Naive thymus-derived CD4-positive, alpha-beta T cell (primary cell): ENCODE results near the gene GRK6. TPM values are rescaled to one million over a fixed set of nuclear protein-coding genes. Genes with fewer than 3 reads are reported as not detected.

Source experiments
- ATAC-seq: fragments of 150-1000 bp; cut with Tn5 transposase; 2 replicates; pipeline ENCODE4 v1.10.0; 2021; ENCODE audit warnings: mild to moderate bottlenecking, moderate library complexity
- CTCF ChIA-PET: fragments of 350-600 bp; sonication (Branson Sonifier 250); formaldehyde crosslinking; loops from one replicate; lab custom pipeline; 2021; ENCODE audit warnings: antibody characterized with exemption; lab: Charles Lee
- POLR2A ChIA-PET: fragments of 350-600 bp; sonication (Branson Sonifier 250); formaldehyde crosslinking; loops from one replicate; lab custom pipeline; 2021; ENCODE audit warnings: antibody characterized with exemption, inconsistent platforms; lab: Charles Lee
- DNase-seq, 9 donors: peaks; one replicate each; pipeline versions ENCODE4 v3.0.0 to v3.0.0-alpha.2; 2020 to 2022; ENCODE audit warnings: mixed read lengths in 1 of 9
- H3K27ac ChIP-seq: one replicate; pipeline ENCODE4 v1.7.0; 2013; ENCODE audit warnings: mild to moderate bottlenecking, low read depth, low read length, moderate library complexity
- H3K27me3 ChIP-seq, 2 donors: one replicate each; pipeline ENCODE4 v1.7.0; 2013; ENCODE audit warnings: low read length in 2 of 2, mild to moderate bottlenecking in 2 of 2, moderate library complexity in 2 of 2; ENCODE audit not compliant: control insufficient read depth in 2 of 2, insufficient read depth in 2 of 2
- H3K36me3 ChIP-seq, 3 experiments: 1 replicate in 2 of 3; 2 replicates in 1 of 3; pipeline ENCODE4 v1.7.0; 2013; ENCODE audit warnings: low read length in 3 of 3, mild to moderate bottlenecking in 3 of 3, moderate library complexity in 1 of 3; ENCODE audit not compliant: insufficient read depth in 3 of 3, control insufficient read depth in 2 of 3
- H3K4me1 ChIP-seq, 2 donors: one replicate each; pipeline ENCODE4 v1.7.0; 2013; ENCODE audit warnings: low read length in 2 of 2, mild to moderate bottlenecking in 2 of 2, moderate library complexity in 1 of 2; ENCODE audit not compliant: control insufficient read depth in 2 of 2, insufficient read depth in 2 of 2
- H3K4me3 ChIP-seq: 2 replicates; pipeline ENCODE4 v1.7.0; 2013; ENCODE audit warnings: mild to moderate bottlenecking, low read length
- H3K9me3 ChIP-seq, 3 experiments: 1 replicate in 2 of 3; 2 replicates in 1 of 3; pipeline ENCODE4 v1.7.0; 2013; ENCODE audit warnings: low read length in 3 of 3; ENCODE audit not compliant: control insufficient read depth in 2 of 3
- H3K27ac Mint-ChIP-seq, 9 donors: one replicate each; pipeline ENCODE4 v1.8.0; 2020 to 2022; ENCODE audit warnings: mixed read lengths in 9 of 9, mild to moderate bottlenecking in 8 of 9, moderate library complexity in 5 of 9, inconsistent platforms in 2 of 9
- H3K27me3 Mint-ChIP-seq, 5 donors: one replicate each; pipeline ENCODE4 v1.8.0; 2021 to 2022; ENCODE audit warnings: mixed read lengths in 5 of 5, mild to moderate bottlenecking in 1 of 5
- H3K36me3 Mint-ChIP-seq, 5 donors: one replicate each; pipeline ENCODE4 v1.8.0; 2020 to 2022; ENCODE audit warnings: mixed read lengths in 5 of 5, mild to moderate bottlenecking in 3 of 5, inconsistent platforms in 1 of 5
- H3K4me1 Mint-ChIP-seq, 7 donors: one replicate each; pipeline ENCODE4 v1.8.0; 2020 to 2022; ENCODE audit warnings: mixed read lengths in 7 of 7, mild to moderate bottlenecking in 3 of 7, inconsistent platforms in 1 of 7
- H3K4me3 Mint-ChIP-seq, 10 donors: one replicate each; pipeline ENCODE4 v1.8.0; 2020 to 2022; ENCODE audit warnings: mild to moderate bottlenecking in 10 of 10, mixed read lengths in 10 of 10, moderate library complexity in 6 of 10, inconsistent platforms in 2 of 10
- H3K9me3 Mint-ChIP-seq, 11 donors: one replicate each; pipeline ENCODE4 v1.8.0; 2020 to 2022; ENCODE audit warnings: mixed read lengths in 11 of 11, mild to moderate bottlenecking in 4 of 11, inconsistent platforms in 1 of 11, moderate library complexity in 1 of 11
- intact Hi-C, 2 donors: fragments of 100-400 bp; cut with micrococcal nuclease; formaldehyde crosslinking; loops; one replicate each; pipeline ENCODE4 v1.15.1; 2023
- polyA plus RNA-seq, 2 donors: library from polyadenylated mRNA; unstranded; fragments of 300-500 nt; fragmentation: Illumina TruSeq; gene quantifications; one replicate each; pipeline ENCODE4 v1.2.3, GENCODE V29; 2021
- total RNA-seq, 6 experiments: library from RNA in 5 of 6; stranded (reverse) in 5 of 6; gene quantifications; 1 replicate in 5 of 6; 2 replicates in 1 of 6; pipeline ENCODE4 v1.2.3 and lab custom pipeline; 2021 to 2026

GRK6 gene
- total and polyA plus RNA-seq, 7 experiments from 2014 or later = 78.8 to 246 (median 200) TPM

GRCh38 chr5:177454397-177455035 is 28.0 kb downstream of the GRK6 start:
- H3K27ac Mint-ChIP-seq = peak overlapping the region in 7 of 9 donors; percentile 51 to 95 (median 90)
- H3K27me3 ChIP-seq = no peaks in the 10 kb centered on the region
- peaks cover 0 to 11% (median 0%) of the 10 kb centered on the region in 11 donors for H3K9me3 Mint-ChIP-seq
- peaks cover 10 to 27% (median 17%) of the 10 kb centered on the region in 7 donors for H3K4me1 Mint-ChIP-seq
- peaks cover 12% of the 10 kb centered on the region in 2 donors for H3K4me1 ChIP-seq
- peak overlapping the region; percentile 97 for H3K27ac ChIP-seq
- H3K36me3 Mint-ChIP-seq = no peaks in the 10 kb centered on the region
- CTCF ChIA-PET = interaction anchor here (0.7 to 8.1 kb wide), 21 partner anchors 9 to 144 kb away, joined by 3 to 189 read pairs (median 5); partner anchors contain the start of genes F12, GRK6, LMAN2 and PDLIM7
- H3K27me3 Mint-ChIP-seq = peaks cover 0 to 22% (median 0%) of the 10 kb centered on the region in 5 donors
- ATAC-seq = peak; percentile 68
- DNase-seq = peak; percentile 83 to 98 (median 88)
- POLR2A ChIA-PET = interaction anchor here (0.8 to 23.1 kb wide), 14 partner anchors 8 to 145 kb away, joined by 3 to 804 read pairs (median 6); partner anchors contain the start of genes GRK6 and PRR7
- H3K4me3 ChIP-seq = peak overlapping the region; percentile 70
- no peaks in the 10 kb centered on the region for H3K9me3 ChIP-seq
- H3K4me3 Mint-ChIP-seq = peak overlapping the region; percentile 66 to 92 (median 85)
- intact Hi-C loops = loop anchor here (1.0 to 10.0 kb wide), 14 partner anchors 8 to 608 kb away; partner anchors contain the start of genes GRK6 (in 2 of the 2), NSD1 (in 2 of the 2), DDX41 (in 1 of the 2) and PDLIM7 (in 1 of the 2)
- peaks cover 0 to 4% (median 0%) of the 10 kb centered on the region in 3 experiments for H3K36me3 ChIP-seq

- H3K4me3 Mint-ChIP-seq = peak overlapping the region; percentile 66 to 92 (median 85)
- intact Hi-C loops = loop anchor here (1.0 to 10.0 kb wide), 11 partner anchors 24 to 607 kb away; partner anchors contain the start of genes GRK6 (in 2 of the 2), NSD1 (in 2 of the 2), DDX41 (in 1 of the 2) and PDLIM7 (in 1 of the 2)
- Histone ChIP-seq H3K27me3 (no peaks in the 10 kb centered on the region), H3K36me3 (peaks cover 0 to 4% (median 0%) of the 10 kb centered on the region in 3 experiments), H3K9me3 (no peaks in the 10 kb centered on the region), H3K4me1 (peaks cover 12% of the 10 kb centered on the region in 2 donors), H3K27ac (peak overlapping the region; percentile 97), H3K4me3 (peak overlapping the region; percentile 70)
- peaks cover 10 to 27% (median 17%) of the 10 kb centered on the region in 7 donors for H3K4me1 Mint-ChIP-seq
- peak overlapping the region in 8 of 9 donors; percentile 6 to 95 (median 60) for H3K27ac Mint-ChIP-seq
- ATAC-seq = peak; percentile 70
- H3K9me3 Mint-ChIP-seq = peaks cover 0 to 11% (median 0%) of the 10 kb centered on the region in 11 donors
- no peaks in the 10 kb centered on the region for H3K36me3 Mint-ChIP-seq
- H3K27me3 Mint-ChIP-seq = peaks cover 0 to 22% (median 0%) of the 10 kb centered on the region in 5 donors
- POLR2A ChIA-PET = interaction anchor here (0.6 to 23.1 kb wide), 17 partner anchors 9 to 151 kb away, joined by 3 to 804 read pairs (median 6); partner anchors contain the start of genes GRK6, PRELID1, PRR7 and RAB24
- DNase-seq = peak; percentile 93 to 97 (median 94)
- CTCF ChIA-PET = interaction anchor here (0.5 to 8.1 kb wide), 27 partner anchors 9 to 201 kb away, joined by 3 to 189 read pairs (median 5); partner anchors contain the start of genes F12, GRK6, LMAN2 and PDLIM7
Observed at GRCh38 chr5:177455036-177455660, 28.7 kb downstream of the GRK6 start.

- Histone ChIP-seq H3K27ac (peak overlapping the region; percentile 97), H3K4me3 (peak overlapping the region; percentile 70), H3K36me3 (peaks cover 0 to 4% (median 0%) of the 10 kb centered on the region in 3 experiments), H3K9me3 (no peaks in the 10 kb centered on the region), H3K4me1 (peaks cover 12% of the 10 kb centered on the region in 2 donors), H3K27me3 (no peaks in the 10 kb centered on the region)
- ChIA-PET CTCF (interaction anchor here (0.5 to 8.1 kb wide), 27 partner anchors 8 to 201 kb away, joined by 3 to 189 read pairs (median 5); partner anchors contain the start of genes F12, GRK6, PDLIM7 and PFN3), POLR2A (interaction anchor here (0.6 to 23.1 kb wide), 18 partner anchors 9 to 152 kb away, joined by 3 to 804 read pairs (median 5); partner anchors contain the start of genes GRK6, PRELID1, PRR7 and RAB24)
- H3K27ac Mint-ChIP-seq = peak overlapping the region; percentile 28 to 95 (median 85)
- no peaks in the 10 kb centered on the region for H3K36me3 Mint-ChIP-seq
- H3K27me3 Mint-ChIP-seq = peaks cover 0 to 22% (median 0%) of the 10 kb centered on the region in 5 donors
- peak; percentile 73 to 93 (median 86) for DNase-seq
- H3K4me1 Mint-ChIP-seq = peaks cover 10 to 27% (median 17%) of the 10 kb centered on the region in 7 donors
- H3K4me3 Mint-ChIP-seq = peak overlapping the region; percentile 80 to 92 (median 86)
- peak; percentile 56 for ATAC-seq
- intact Hi-C loops = loop anchor here (1.0 to 10.0 kb wide), 15 partner anchors 23 to 606 kb away; partner anchors contain the start of genes GRK6 (in 2 of the 2), NSD1 (in 2 of the 2), DDX41 (in 1 of the 2) and PDLIM7 (in 1 of the 2)
- peaks cover 0 to 11% (median 0%) of the 10 kb centered on the region in 11 donors for H3K9me3 Mint-ChIP-seq
Observed at GRCh38 chr5:177455661-177456590, 29.4 kb downstream of the GRK6 start.

- DNase-seq (peak in 1 of 9 donors; percentile 42), ATAC-seq (no peak)
- Histone ChIP-seq H3K4me3 (no peak overlapping the region), H3K4me1 (peaks cover 12% of the 10 kb centered on the region in 2 donors), H3K36me3 (peaks cover 0 to 4% (median 0%) of the 10 kb centered on the region in 3 experiments), H3K9me3 (no peaks in the 10 kb centered on the region), H3K27ac (peak overlapping the region; percentile 9), H3K27me3 (no peaks in the 10 kb centered on the region)
- Mint-ChIP-seq H3K4me1 (peaks cover 14 to 29% (median 19%) of the 10 kb centered on the region in 7 donors), H3K36me3 (peaks cover 0 to 3% (median 0%) of the 10 kb centered on the region in 5 donors), H3K27ac (peak overlapping the region in 3 of 9 donors; percentile 60 to 95 (median 85)), H3K4me3 (peak overlapping the region in 7 of 10 donors; percentile 80 to 92 (median 85)), H3K27me3 (peaks cover 0 to 22% (median 0%) of the 10 kb centered on the region in 5 donors), H3K9me3 (peaks cover 0 to 11% (median 0%) of the 10 kb centered on the region in 11 donors)
- ChIA-PET CTCF (interaction anchor here (0.7 to 8.1 kb wide), 8 partner anchors 9 to 73 kb away, joined by 3 to 149 read pairs (median 8); partner anchors contain the start of gene GRK6), POLR2A (interaction anchor here (1.2 to 23.1 kb wide), 4 partner anchors 10 to 66 kb away, joined by 3 to 804 read pairs (median 22); partner anchors contain the start of genes GRK6 and PRR7)
- intact Hi-C loops = loop anchor here (1.0 to 10.0 kb wide), 9 partner anchors 45 to 344 kb away; partner anchors contain the start of genes DDX41 (in 1 of the 2) and NSD1 (in 1 of the 2)
Observed at GRCh38 chr5:177456591-177456964, 30.1 kb downstream of the GRK6 start.
